HFF-Myc (cell line): ENCODE measurements around the gene VEGFC.

ENCODE experiments used
- DNase-seq: peaks from one replicate; pipeline ENCODE4 v3.0.0-alpha.2; 2011; ENCODE audit warnings: low read depth; ENCODE audit errors: extremely low read depth
- H3K4me3 ChIP-seq: replicated peaks from 2 replicates; pipeline ENCODE4 v1.5.1; 2011; ENCODE audit warnings: low read depth, mild to moderate bottlenecking, control low read depth, low read length
- CTCF ChIP-seq: IDR thresholded peaks from 2 replicates; pipeline ENCODE4 v1.5.1; 2012; ENCODE audit warnings: mild to moderate bottlenecking, low read depth, low read length, control low read depth; ENCODE audit errors: missing control alignments

VEGFC gene

GRCh38 chr4:176834531-176834930 is 41.8 kb upstream of the VEGFC start:
- DNase-seq = no peak
- TF ChIP-seq CTCF = no peak
- H3K4me3 ChIP-seq = no peak overlapping the region

GRCh38 chr4:176833400-176834175 is 40.9 kb upstream of the VEGFC start:
- TF ChIP-seq CTCF = no peak
- no peak for DNase-seq
- H3K4me3 ChIP-seq = no peak overlapping the region

- no peak for DNase-seq
- TF ChIP-seq CTCF = no peak
- H3K4me3 ChIP-seq = no peak overlapping the region
These were observed 38.2 kb upstream of the VEGFC start for GRCh38 chr4:176830971-176831370.

- no peak overlapping the region for H3K4me3 ChIP-seq
- TF ChIP-seq CTCF = no peak
- no peak for DNase-seq
These were observed 32.9 kb upstream of the VEGFC start for GRCh38 chr4:176825586-176825985.

- H3K4me3 ChIP-seq = no peak overlapping the region
- DNase-seq = no peak
- TF ChIP-seq CTCF = no peak
These were observed 32.1 kb upstream of the VEGFC start for GRCh38 chr4:176824645-176825366.

- TF ChIP-seq CTCF = no peak
- no peak for DNase-seq
- H3K4me3 ChIP-seq = no peak overlapping the region
These were observed 25.8 kb upstream of the VEGFC start for GRCh38 chr4:176818531-176818930.
